PC-9 (cell line): ENCODE measurements around the gene EML6. TPM values are rescaled to one million over a fixed set of nuclear protein-coding genes. Genes with fewer than 3 reads are reported as not detected.

ENCODE experiments used
- BruUV-seq: library from RNA; stranded (reverse); fragments of 400-500 nt; replicated peaks from 2 replicates; lab custom pipeline; 2021; lab: Mats Ljungman, UMichigan
- CTCF ChIA-PET: fragments of 300-600 bp; sonication (Branson Sonifier 250); formaldehyde crosslinking; loops from one replicate; lab custom pipeline; 2022; ENCODE audit warnings: antibody characterized with exemption; lab: Charles Lee
- POLR2A ChIA-PET: fragments of 300-600 bp; sonication (Branson Sonifier 250); formaldehyde crosslinking; loops from one replicate; lab custom pipeline; 2022; ENCODE audit warnings: antibody characterized with exemption; ENCODE audit not compliant: unreplicated experiment; lab: Charles Lee
- DNase-seq, 2 experiments: peaks; one replicate each; pipeline versions ENCODE4 v3.0.0 to v3.0.0-alpha.2; 2015 to 2022; ENCODE audit warnings: mixed read lengths in 1 of 2
- H2AFZ ChIP-seq: fragments of 200-600 bp; sonication (generic); 2 replicates; pipeline ENCODE4 v1.8.1; 2017; ENCODE audit warnings: antibody characterized with exemption
- H3F3A ChIP-seq: fragments of 200-600 bp; sonication (generic); 2 replicates; pipeline ENCODE4 v1.8.1; 2017; ENCODE audit warnings: antibody characterized with exemption, mild to moderate bottlenecking, low read depth; ENCODE audit not compliant: insufficient read depth
- H3K27ac ChIP-seq: fragments of 200-600 bp; sonication (generic); 2 replicates; pipeline ENCODE4 v1.6.1; 2016; ENCODE audit warnings: mixed run types
- H3K27me3 ChIP-seq: fragments of 200-600 bp; sonication (generic); 2 replicates; pipeline ENCODE4 v1.6.1; 2016; ENCODE audit warnings: low read depth, mixed run types; ENCODE audit not compliant: insufficient read depth
- H3K36me3 ChIP-seq: fragments of 200-600 bp; sonication (generic); 2 replicates; pipeline ENCODE4 v1.6.1; 2016; ENCODE audit warnings: low read depth, mixed run types
- H3K4me1 ChIP-seq: fragments of 200-600 bp; sonication (generic); replicated peaks from 2 replicates; pipeline ENCODE4 v1.6.1; 2016; ENCODE audit warnings: mixed run types; ENCODE audit not compliant: insufficient read depth
- H3K4me2 ChIP-seq: fragments of 200-600 bp; sonication (generic); 2 replicates; pipeline ENCODE4 v1.6.1; 2017; ENCODE audit warnings: mixed run types
- H3K4me3 ChIP-seq: fragments of 200-600 bp; sonication (generic); 2 replicates; pipeline ENCODE4 v1.6.1; 2016; ENCODE audit warnings: mixed run types
- H3K79me2 ChIP-seq: fragments of 200-600 bp; sonication (generic); 2 replicates; pipeline ENCODE4 v1.6.1; 2017; ENCODE audit warnings: low read depth, mixed run types
- H3K9me2 ChIP-seq: fragments of 200-600 bp; sonication (generic); 2 replicates; pipeline ENCODE4 v1.8.1; 2017; ENCODE audit warnings: mild to moderate bottlenecking; ENCODE audit not compliant: insufficient read depth
- H3K9me3 ChIP-seq: fragments of 200-600 bp; sonication (generic); 2 replicates; pipeline ENCODE4 v1.8.1; 2016; ENCODE audit warnings: low read depth; ENCODE audit not compliant: insufficient read depth
- H4K20me1 ChIP-seq: fragments of 200-600 bp; sonication (generic); 2 replicates; pipeline ENCODE4 v1.8.1; 2017; ENCODE audit not compliant: insufficient read depth
- EZH2 ChIP-seq: fragments of 200-600 bp; sonication (generic); IDR thresholded peaks from 2 replicates; pipeline ENCODE4 v1.8.0; 2017; ENCODE audit warnings: antibody characterized with exemption, low read depth
- intact Hi-C: fragments of 100-400 bp; cut with micrococcal nuclease; formaldehyde crosslinking; loops from one replicate; pipeline ENCODE4 v1.10.0; 2022; ENCODE audit not compliant: unreplicated experiment
- total RNA-seq: library from RNA; stranded (reverse); gene quantifications from 2 replicates; pipeline ENCODE4 v1.2.3, GENCODE V29; 2021
- TF ChIP-seq, protein P1 (sequence below): fragments of 200-600 bp; sonication (generic); conservative IDR thresholded peaks from 2 replicates; pipeline ENCODE4 v1.6.1; 2017; ENCODE audit warnings: mixed run types, antibody characterized with exemption, mild to moderate bottlenecking, moderate library complexity

Gene EML6
- total RNA-seq, 1 experiment from 2014 or later: 3.7 TPM

DNA sequence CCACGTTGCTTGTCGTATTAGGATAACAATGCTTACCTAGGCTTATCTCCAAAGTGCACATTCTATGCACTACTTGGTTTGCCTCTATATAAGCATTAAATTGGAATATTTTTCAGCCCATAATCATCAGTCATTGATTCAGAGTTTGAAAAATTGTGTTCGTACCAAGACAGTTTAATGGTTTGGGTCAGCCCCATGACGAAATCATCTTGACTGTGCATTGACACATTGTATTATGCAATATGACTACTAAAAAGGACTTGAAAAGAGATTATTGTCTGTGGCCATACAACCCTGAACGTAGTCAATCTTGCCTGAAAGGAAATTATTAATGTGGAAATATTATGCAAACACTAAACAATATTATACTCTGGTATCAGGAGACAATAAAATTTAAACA, 141.3 kb downstream of the EML6 start:
- H2AFZ ChIP-seq: no peak overlapping the region
- H3K27me3 ChIP-seq: no peaks in the 10 kb centered on the region
- no peaks in the 10 kb centered on the region for H3K9me2 ChIP-seq
- no peaks in the 10 kb centered on the region for H3K79me2 ChIP-seq
- no peak for DNase-seq
- intact Hi-C loops: no loop called here
- no peak overlapping the region for H3K4me3 ChIP-seq
- ChIA-PET CTCF (no interaction called here), POLR2A (no interaction called here)
- no peaks in the 10 kb centered on the region for H3F3A ChIP-seq
- no peaks in the 10 kb centered on the region for H3K4me1 ChIP-seq
- no peak overlapping the region for H3K27ac ChIP-seq
- no peaks in the 10 kb centered on the region for H3K36me3 ChIP-seq
- no peaks in the 10 kb centered on the region for H4K20me1 ChIP-seq
- H3K4me2 ChIP-seq: no peak overlapping the region
- TF ChIP-seq, protein P1, sequence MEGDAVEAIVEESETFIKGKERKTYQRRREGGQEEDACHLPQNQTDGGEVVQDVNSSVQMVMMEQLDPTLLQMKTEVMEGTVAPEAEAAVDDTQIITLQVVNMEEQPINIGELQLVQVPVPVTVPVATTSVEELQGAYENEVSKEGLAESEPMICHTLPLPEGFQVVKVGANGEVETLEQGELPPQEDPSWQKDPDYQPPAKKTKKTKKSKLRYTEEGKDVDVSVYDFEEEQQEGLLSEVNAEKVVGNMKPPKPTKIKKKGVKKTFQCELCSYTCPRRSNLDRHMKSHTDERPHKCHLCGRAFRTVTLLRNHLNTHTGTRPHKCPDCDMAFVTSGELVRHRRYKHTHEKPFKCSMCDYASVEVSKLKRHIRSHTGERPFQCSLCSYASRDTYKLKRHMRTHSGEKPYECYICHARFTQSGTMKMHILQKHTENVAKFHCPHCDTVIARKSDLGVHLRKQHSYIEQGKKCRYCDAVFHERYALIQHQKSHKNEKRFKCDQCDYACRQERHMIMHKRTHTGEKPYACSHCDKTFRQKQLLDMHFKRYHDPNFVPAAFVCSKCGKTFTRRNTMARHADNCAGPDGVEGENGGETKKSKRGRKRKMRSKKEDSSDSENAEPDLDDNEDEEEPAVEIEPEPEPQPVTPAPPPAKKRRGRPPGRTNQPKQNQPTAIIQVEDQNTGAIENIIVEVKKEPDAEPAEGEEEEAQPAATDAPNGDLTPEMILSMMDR: no peak
- no peak for TF ChIP-seq EZH2
- BruUV-seq: no TSS peak
- no peaks in the 10 kb centered on the region for H3K9me3 ChIP-seq

DNA sequence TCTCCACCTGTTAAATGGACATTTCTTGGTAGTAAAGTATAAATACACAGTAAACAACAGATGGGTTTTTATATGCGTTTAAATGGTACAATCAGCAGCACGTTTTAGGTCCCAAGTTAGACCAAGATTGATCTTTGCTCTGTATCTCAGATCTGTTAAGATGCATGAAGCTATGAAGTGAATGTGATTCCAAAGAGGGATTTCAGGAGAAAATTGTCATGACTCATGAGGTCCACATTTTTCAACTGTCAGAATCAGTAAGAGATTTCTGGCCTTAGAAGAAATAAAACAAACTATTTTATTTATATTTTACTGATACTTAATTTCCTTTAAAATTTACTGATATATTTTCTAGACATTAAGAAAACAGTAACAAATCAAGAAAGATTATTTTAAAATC, 142.7 kb downstream of the EML6 start:
- CTCF ChIA-PET: no interaction called here
- POLR2A ChIA-PET: no interaction called here
- no peak for TF ChIP-seq EZH2
- TF ChIP-seq, protein P1: no peak
- BruUV-seq: no TSS peak
- no peaks in the 10 kb centered on the region for H3F3A ChIP-seq
- no peak overlapping the region for H3K4me3 ChIP-seq
- H4K20me1 ChIP-seq: no peaks in the 10 kb centered on the region
- H3K27ac ChIP-seq: no peak overlapping the region
- no peak overlapping the region for H2AFZ ChIP-seq
- H3K36me3 ChIP-seq: no peaks in the 10 kb centered on the region
- no peaks in the 10 kb centered on the region for H3K9me2 ChIP-seq
- no peaks in the 10 kb centered on the region for H3K9me3 ChIP-seq
- intact Hi-C loops: no loop called here
- H3K79me2 ChIP-seq: no peaks in the 10 kb centered on the region
- no peak overlapping the region for H3K4me2 ChIP-seq
- no peak for DNase-seq
- no peaks in the 10 kb centered on the region for H3K4me1 ChIP-seq
- H3K27me3 ChIP-seq: no peaks in the 10 kb centered on the region

DNA sequence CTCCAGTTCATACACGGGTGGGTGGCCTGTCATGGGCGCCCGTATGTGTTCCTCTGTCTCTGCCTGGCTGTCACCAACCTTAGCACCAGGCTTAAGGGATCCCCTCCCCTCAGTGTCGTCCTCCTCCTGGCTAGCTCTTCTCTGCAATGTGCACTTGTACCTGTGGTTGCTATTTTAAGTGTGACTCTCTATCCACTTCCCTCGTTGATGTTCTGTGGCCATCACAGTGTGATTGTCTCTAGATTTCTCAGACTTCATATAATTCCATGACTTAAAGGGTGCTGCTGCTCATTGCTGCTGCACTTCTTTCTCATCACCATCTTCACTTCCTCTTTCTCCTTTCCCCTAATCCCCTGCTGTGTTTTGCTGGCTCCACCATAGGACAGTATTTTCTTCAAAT, 143.4 kb downstream of the EML6 start:
- no TSS peak for BruUV-seq
- H3K4me1 ChIP-seq: no peaks in the 10 kb centered on the region
- H3K9me3 ChIP-seq: no peaks in the 10 kb centered on the region
- no peak overlapping the region for H2AFZ ChIP-seq
- no peaks in the 10 kb centered on the region for H3K27me3 ChIP-seq
- DNase-seq: no peak
- H3K79me2 ChIP-seq: no peaks in the 10 kb centered on the region
- POLR2A ChIA-PET: no interaction called here
- CTCF ChIA-PET: no interaction called here
- no peak overlapping the region for H3K4me3 ChIP-seq
- intact Hi-C loops: no loop called here
- no peak overlapping the region for H3K27ac ChIP-seq
- H3F3A ChIP-seq: no peaks in the 10 kb centered on the region
- H4K20me1 ChIP-seq: no peaks in the 10 kb centered on the region
- no peaks in the 10 kb centered on the region for H3K9me2 ChIP-seq
- no peak for TF ChIP-seq EZH2
- TF ChIP-seq, protein P1: no peak
- H3K4me2 ChIP-seq: no peak overlapping the region
- H3K36me3 ChIP-seq: no peaks in the 10 kb centered on the region
